A673 (cell line): ENCODE measurements around the gene CEACAM1. TPM values are rescaled to one million over a fixed set of nuclear protein-coding genes. Genes with fewer than 3 reads are reported as not detected.

Experiments
- BruUV-seq: library from RNA; stranded (reverse); fragments of 400-500 nt; replicated peaks from 2 replicates; lab custom pipeline; 2021; lab: Mats Ljungman, UMichigan
- CTCF ChIA-PET: fragments of 300-600 bp; sonication (Branson Sonifier 250); formaldehyde crosslinking; loops from one replicate; lab custom pipeline; 2022; ENCODE audit warnings: antibody characterized with exemption; lab: Charles Lee
- POLR2A ChIA-PET: fragments of 300-600 bp; sonication (Branson Sonifier 250); formaldehyde crosslinking; loops from one replicate; lab custom pipeline; 2022; ENCODE audit warnings: antibody characterized with exemption; ENCODE audit not compliant: low non-redundant PET; lab: Charles Lee
- DNase-seq: peaks from one replicate; pipeline ENCODE4 v3.0.0-alpha.2; 2015; ENCODE audit warnings: low spot score
- H3K27ac ChIP-seq: fragments of 200-600 bp; sonication (generic); 2 replicates; pipeline ENCODE4 v1.5.1; 2016; ENCODE audit warnings: mixed run types, low read depth, mild to moderate bottlenecking, mixed read lengths, antibody characterized with exemption, low read length; ENCODE audit not compliant: poor library complexity, severe bottlenecking
- H3K27me3 ChIP-seq: fragments of 200-600 bp; sonication (generic); replicated peaks from 2 replicates; pipeline ENCODE4 v1.6.1; 2017; ENCODE audit warnings: mixed run types, low read depth, mild to moderate bottlenecking, mixed read lengths, antibody characterized with exemption, low read length; ENCODE audit not compliant: insufficient read depth, poor library complexity
- H3K36me3 ChIP-seq: fragments of 200-600 bp; sonication (generic); 2 replicates; pipeline ENCODE4 v1.6.1; 2016; ENCODE audit warnings: mixed run types, mild to moderate bottlenecking, mixed read lengths, antibody characterized with exemption, low read length; ENCODE audit not compliant: insufficient read depth, poor library complexity, severe bottlenecking
- H3K4me1 ChIP-seq: fragments of 200-600 bp; sonication (generic); 2 replicates; pipeline ENCODE4 v1.6.1; 2017; ENCODE audit warnings: mixed run types, mild to moderate bottlenecking, mixed read lengths, antibody characterized with exemption, low read length; ENCODE audit not compliant: insufficient read depth, poor library complexity, severe bottlenecking
- H3K4me3 ChIP-seq: fragments of 200-600 bp; sonication (generic); 2 replicates; pipeline ENCODE4 v1.5.1; 2016; ENCODE audit warnings: low read depth, mixed run types, mild to moderate bottlenecking, mixed read lengths, low read length; ENCODE audit not compliant: poor library complexity, severe bottlenecking
- H3K9me3 ChIP-seq: fragments of 200-600 bp; sonication (generic); 2 replicates; pipeline ENCODE4 v1.6.1; 2016; ENCODE audit warnings: mixed run types, low read depth, mild to moderate bottlenecking, mixed read lengths, antibody characterized with exemption, low read length; ENCODE audit not compliant: poor library complexity, severe bottlenecking
- CTCF ChIP-seq: fragments of 300-800, 200-600 bp; sonication (generic); conservative IDR thresholded peaks from 2 replicates; pipeline ENCODE4 v1.5.1; 2017; ENCODE audit warnings: low read depth, mild to moderate bottlenecking, antibody characterized with exemption, low read length, moderate library complexity, mixed read lengths
- EZH2 ChIP-seq: fragments of 200-600 bp; sonication (generic); IDR thresholded peaks from 2 replicates; pipeline ENCODE4 v1.6.1; 2017; ENCODE audit warnings: borderline replicate concordance, low read depth, mild to moderate bottlenecking, mixed read lengths, antibody characterized with exemption, low read length; ENCODE audit not compliant: poor library complexity, severe bottlenecking
- intact Hi-C: fragments of 100-400 bp; cut with micrococcal nuclease; formaldehyde crosslinking; loops from one replicate; pipeline ENCODE4 v1.10.0; 2022; ENCODE audit not compliant: unreplicated experiment
- total RNA-seq: library from RNA; stranded (reverse); gene quantifications from 2 replicates; pipeline ENCODE4 v1.2.3, GENCODE V29; 2021

The CEACAM1 gene
- total RNA-seq, 1 experiment from 2014 or later, result 0.64 TPM

GRCh38 chr19:42544146-42544545 is 15.9 kb upstream of the CEACAM1 start:
- H3K4me3 ChIP-seq, result no peak overlapping the region
- H3K36me3 ChIP-seq, result no peaks in the 10 kb centered on the region
- no peaks in the 10 kb centered on the region for H3K27me3 ChIP-seq
- TF ChIP-seq EZH2 (no peak), CTCF (no peak)
- DNase-seq, result no peak
- CTCF ChIA-PET, result no interaction called here
- H3K4me1 ChIP-seq, result no peaks in the 10 kb centered on the region
- intact Hi-C loops, result no loop called here
- POLR2A ChIA-PET, result no interaction called here
- no peak overlapping the region for H3K27ac ChIP-seq
- H3K9me3 ChIP-seq, result no peaks in the 10 kb centered on the region
- no TSS peak for BruUV-seq

GRCh38 chr19:42542791-42543190 is 14.5 kb upstream of the CEACAM1 start:
- intact Hi-C loops, result no loop called here

DNA sequence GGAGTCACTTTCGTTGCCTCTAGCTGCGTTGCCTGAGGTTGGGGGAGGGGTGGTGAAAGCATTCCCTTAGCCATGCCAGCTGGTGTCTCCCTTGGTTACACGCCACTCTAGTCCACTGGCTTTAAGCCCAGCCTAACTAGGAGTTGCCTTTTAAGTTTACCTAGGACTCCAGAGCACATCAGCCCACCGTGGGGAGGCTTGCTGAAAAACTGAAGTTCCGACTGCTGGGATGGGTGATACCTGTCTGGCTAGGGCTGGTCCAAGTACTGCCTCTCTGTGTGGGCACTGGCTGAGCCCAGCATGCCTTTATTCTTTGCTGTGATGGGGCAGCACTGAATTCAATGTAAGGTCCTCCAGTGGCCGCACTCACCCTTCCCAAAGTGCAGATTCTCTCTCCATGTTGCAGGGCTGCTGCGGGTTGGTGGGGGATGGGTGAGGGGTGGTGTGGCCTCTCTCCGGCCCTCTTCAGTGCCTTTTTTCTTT is 11.8 kb upstream of the CEACAM1 start:
- ChIA-PET CTCF (no interaction called here), POLR2A (no interaction called here)
- peaks cover 7% of the 10 kb centered on the region for H3K27me3 ChIP-seq
- H3K4me1 ChIP-seq, result no peaks in the 10 kb centered on the region
- no peaks in the 10 kb centered on the region for H3K9me3 ChIP-seq
- BruUV-seq, result no TSS peak
- H3K4me3 ChIP-seq, result no peak overlapping the region
- intact Hi-C loops, result no loop called here
- DNase-seq, result peak; percentile 36
- no peak overlapping the region for H3K27ac ChIP-seq
- TF ChIP-seq CTCF (no peak), EZH2 (no peak)
- H3K36me3 ChIP-seq, result no peaks in the 10 kb centered on the region

More at GRCh38 chr19:42542791-42543190, 14.5 kb upstream of the CEACAM1 start:
- Histone ChIP-seq H3K27me3 (no peaks in the 10 kb centered on the region), H3K9me3 (no peaks in the 10 kb centered on the region), H3K4me3 (no peak overlapping the region), H3K4me1 (no peaks in the 10 kb centered on the region), H3K36me3 (no peaks in the 10 kb centered on the region), H3K27ac (no peak overlapping the region)
- BruUV-seq, result no TSS peak
- DNase-seq, result no peak
- ChIA-PET POLR2A (no interaction called here), CTCF (no interaction called here)
- TF ChIP-seq CTCF (no peak), EZH2 (no peak)
